OCI-LY7 (cell line): ENCODE measurements around the gene USP34. TPM values are rescaled to one million over a fixed set of nuclear protein-coding genes. Genes with fewer than 3 reads are reported as not detected.

Experiments used
- BruUV-seq: library from RNA; stranded (reverse); fragments of 400-500 nt; replicated peaks from 2 replicates; lab custom pipeline; 2021; lab: Mats Ljungman, UMichigan
- CTCF ChIA-PET: fragments of 300-600 bp; sonication (Branson Sonifier 250); formaldehyde crosslinking; loops from one replicate; lab custom pipeline; 2022; ENCODE audit warnings: antibody characterized with exemption; ENCODE audit not compliant: unreplicated experiment; lab: Charles Lee
- POLR2A ChIA-PET: fragments of 300-600 bp; sonication (Branson Sonifier 250); formaldehyde crosslinking; loops from one replicate; lab custom pipeline; 2022; ENCODE audit warnings: antibody characterized with exemption; lab: Charles Lee
- DNase-seq: peaks from one replicate; pipeline ENCODE4 v3.0.0-alpha.2; 2015; ENCODE audit warnings: low spot score
- H2AFZ ChIP-seq: fragments of 200-600 bp; sonication (generic), shearing (Covaris generic); 2 replicates; pipeline ENCODE4 v1.6.1; 2014; ENCODE audit warnings: mild to moderate bottlenecking, antibody characterized with exemption, low read length, moderate library complexity
- H3K27ac ChIP-seq: fragments of 200-600 bp; sonication (generic); 2 replicates; pipeline ENCODE4 v1.5.1; 2014; ENCODE audit warnings: mixed run types, low read depth, mild to moderate bottlenecking, moderate library complexity, low read length, inconsistent platforms; ENCODE audit not compliant: poor library complexity, severe bottlenecking
- H3K36me3 ChIP-seq: fragments of 200-600 bp; sonication (generic); 2 replicates; pipeline ENCODE4 v1.6.1; 2014; ENCODE audit warnings: mild to moderate bottlenecking, antibody characterized with exemption, low read length, moderate library complexity, mixed read lengths; ENCODE audit not compliant: insufficient read depth
- H3K4me1 ChIP-seq: fragments of 200-600 bp; sonication (generic); 2 replicates; pipeline ENCODE4 v1.5.1; 2014; ENCODE audit warnings: mild to moderate bottlenecking, low read length; ENCODE audit not compliant: insufficient read depth, poor library complexity, severe bottlenecking
- H3K4me2 ChIP-seq: fragments of 200-600 bp; sonication (generic); 2 replicates; pipeline ENCODE4 v1.6.1; 2014; ENCODE audit warnings: mild to moderate bottlenecking, low read length
- H3K4me3 ChIP-seq: fragments of 200-600 bp; sonication (generic); 2 replicates; pipeline ENCODE4 v1.5.1; 2014; ENCODE audit warnings: mild to moderate bottlenecking, low read depth, low read length; ENCODE audit not compliant: poor library complexity, severe bottlenecking
- H3K79me2 ChIP-seq: fragments of 200-600 bp; sonication (generic); 2 replicates; pipeline ENCODE4 v1.6.1; 2016; ENCODE audit warnings: low read depth, mild to moderate bottlenecking, low read length, moderate library complexity, mixed read lengths; ENCODE audit not compliant: insufficient read depth
- H3K9me2 ChIP-seq: fragments of 200-600 bp; sonication (generic); 2 replicates; pipeline ENCODE4 v1.6.1; 2016; ENCODE audit warnings: mild to moderate bottlenecking, low read length, mixed read lengths; ENCODE audit not compliant: insufficient read depth
- H3K9me3 ChIP-seq: fragments of 200-600 bp; sonication (generic); 2 replicates; pipeline ENCODE4 v1.6.1; 2014; ENCODE audit warnings: mild to moderate bottlenecking, mixed run types, low read length, mixed read lengths
- H4K20me1 ChIP-seq: fragments of 200-600 bp; sonication (generic); 2 replicates; pipeline ENCODE4 v1.6.1; 2014; ENCODE audit warnings: mild to moderate bottlenecking, antibody characterized with exemption, low read length, moderate library complexity, mixed read lengths; ENCODE audit not compliant: insufficient read depth
- CTCF ChIP-seq: fragments of 200-600 bp; sonication (generic); conservative IDR thresholded peaks from 2 replicates; pipeline ENCODE4 v1.5.1; 2014; ENCODE audit warnings: mild to moderate bottlenecking, antibody characterized with exemption, low read length, moderate library complexity, mixed read lengths
- EZH2phosphoT487 ChIP-seq: fragments of 200-600 bp; sonication (generic); IDR thresholded peaks from 2 replicates; pipeline ENCODE4 v1.6.1; 2018; ENCODE audit warnings: low read depth, borderline replicate concordance, mild to moderate bottlenecking, mixed run types, antibody characterized with exemption, low read length, moderate library complexity, mixed read lengths
- intact Hi-C: fragments of 100-400 bp; cut with micrococcal nuclease; formaldehyde crosslinking; loops from one replicate; pipeline ENCODE4 v1.10.0; 2022; ENCODE audit not compliant: unreplicated experiment
- total RNA-seq, 2 experiments: library from RNA; depleted of rRNA in 1 of 2; stranded (reverse); fragments of >200 nt in 1 of 2; shearing (Covaris generic) in 1 of 2; gene quantifications; 2 replicates each; pipeline ENCODE4 v1.2.3, GENCODE V29; 2014 to 2022

USP34 gene
- total RNA-seq, 2 experiments from 2014 or later = 192 to 344 TPM

GRCh38 chr2:61218817-61219170 lies 252.1 kb downstream of the USP34 start:
- Histone ChIP-seq H3K9me2 (no peaks in the 10 kb centered on the region), H3K36me3 (peaks cover 93% of the 10 kb centered on the region), H3K27ac (no peak overlapping the region), H4K20me1 (no peaks in the 10 kb centered on the region), H2AFZ (no peak overlapping the region), H3K4me3 (no peak overlapping the region), H3K9me3 (no peaks in the 10 kb centered on the region), H3K79me2 (no peaks in the 10 kb centered on the region), H3K4me2 (no peak overlapping the region), H3K4me1 (no peaks in the 10 kb centered on the region)
- TF ChIP-seq CTCF (no peak), EZH2phosphoT487 (no peak)
- CTCF ChIA-PET = no interaction called here
- POLR2A ChIA-PET = interaction anchor here (0.6 to 1.2 kb wide), 3 partner anchors 129 to 416 kb away, joined by 3 to 7 read pairs (median 4); no protein-coding TSS in a partner anchor
- no peak for DNase-seq
- intact Hi-C loops = no loop called here
- TSS peak; percentile 21 for BruUV-seq

- ChIA-PET POLR2A (interaction anchor here (0.6 to 0.8 kb wide), 3 partner anchors 46 to 171 kb away, joined by 3 to 4 read pairs (median 3); no protein-coding TSS in a partner anchor), CTCF (no interaction called here)
- BruUV-seq = no TSS peak
- no peak overlapping the region for H3K27ac ChIP-seq
- H2AFZ ChIP-seq = no peak overlapping the region
- no peaks in the 10 kb centered on the region for H3K4me1 ChIP-seq
- no peak for DNase-seq
- TF ChIP-seq EZH2phosphoT487 (no peak), CTCF (no peak)
- no peaks in the 10 kb centered on the region for H4K20me1 ChIP-seq
- H3K36me3 ChIP-seq = peaks cover 93% of the 10 kb centered on the region
- H3K79me2 ChIP-seq = no peaks in the 10 kb centered on the region
- H3K4me3 ChIP-seq = no peak overlapping the region
- no peaks in the 10 kb centered on the region for H3K9me3 ChIP-seq
- H3K9me2 ChIP-seq = no peaks in the 10 kb centered on the region
- intact Hi-C loops = no loop called here
- no peak overlapping the region for H3K4me2 ChIP-seq
Observed at GRCh38 chr2:61218076-61218816, 252.6 kb downstream of the USP34 start.

GRCh38 chr2:61214171-61214570 lies 256.7 kb downstream of the USP34 start:
- no peaks in the 10 kb centered on the region for H3K9me2 ChIP-seq
- intact Hi-C loops = no loop called here
- H3K4me2 ChIP-seq = no peak overlapping the region
- H3K4me1 ChIP-seq = no peaks in the 10 kb centered on the region
- peaks cover 91% of the 10 kb centered on the region for H3K36me3 ChIP-seq
- no peak for DNase-seq
- H3K4me3 ChIP-seq = no peak overlapping the region
- CTCF ChIA-PET = no interaction called here
- H3K27ac ChIP-seq = no peak overlapping the region
- POLR2A ChIA-PET = interaction anchor here (0.7 kb wide), 1 partner anchor 11 kb away, joined by 3 read pairs; no protein-coding TSS in a partner anchor
- no peaks in the 10 kb centered on the region for H4K20me1 ChIP-seq
- no peak overlapping the region for H2AFZ ChIP-seq
- H3K9me3 ChIP-seq = no peaks in the 10 kb centered on the region
- H3K79me2 ChIP-seq = no peaks in the 10 kb centered on the region
- no peak for TF ChIP-seq CTCF
- no peak for TF ChIP-seq EZH2phosphoT487
- BruUV-seq = no TSS peak
